Memory B cell (primary cell): ENCODE measurements around the gene DUSP7.
A peak's percentile ranks its signal among the peaks of the same experiment; 100 is the strongest.

ENCODE experiments used
- ATAC-seq: fragments of 150-1000 bp; cut with Tn5 transposase; 2 replicates; pipeline ENCODE4 v1.10.0; 2021; ENCODE audit warnings: low read depth, mild to moderate bottlenecking, moderate library complexity
- DNase-seq, 2 donors: peaks; one replicate each; pipeline ENCODE4 v3.0.0; 2022; ENCODE audit warnings: low spot score in 2 of 2
- H3K27ac Mint-ChIP-seq: one replicate; pipeline ENCODE4 v1.8.0; 2022; ENCODE audit warnings: mild to moderate bottlenecking, moderate library complexity, mixed read lengths
- H3K27me3 Mint-ChIP-seq: one replicate; pipeline ENCODE4 v1.8.0; 2022; ENCODE audit warnings: mixed read lengths
- H3K36me3 Mint-ChIP-seq: one replicate; pipeline ENCODE4 v1.8.0; 2022; ENCODE audit warnings: mild to moderate bottlenecking, mixed read lengths
- H3K4me1 Mint-ChIP-seq: one replicate; pipeline ENCODE4 v1.8.0; 2022; ENCODE audit warnings: mixed read lengths
- H3K4me3 Mint-ChIP-seq: one replicate; pipeline ENCODE4 v1.8.0; 2022; ENCODE audit warnings: mild to moderate bottlenecking, moderate library complexity, mixed read lengths
- H3K9me3 Mint-ChIP-seq: one replicate; pipeline ENCODE4 v1.8.0; 2022; ENCODE audit warnings: mixed read lengths

Gene DUSP7

DNA sequence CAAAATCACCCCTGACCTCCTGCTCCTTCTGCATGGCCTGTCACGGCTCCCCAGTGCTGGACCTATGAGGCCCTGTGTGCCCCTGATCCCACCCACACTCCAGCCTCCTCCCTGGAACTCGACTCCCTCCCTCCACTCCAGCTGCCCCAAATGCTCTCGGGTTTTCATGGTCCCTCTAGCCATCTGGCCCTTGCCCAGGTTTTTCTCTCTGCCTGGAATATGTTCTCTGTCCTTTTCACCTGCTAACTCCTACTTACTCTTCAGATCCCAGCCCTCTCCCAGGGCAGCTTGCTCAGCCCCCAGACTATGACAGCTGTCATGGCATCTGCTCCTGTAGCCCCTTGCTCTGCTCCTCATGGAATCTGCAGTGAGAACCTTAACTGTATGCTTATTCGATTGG, 30.3 kb downstream of the DUSP7 start:
- Mint-ChIP-seq H3K27ac (no peak overlapping the region), H3K27me3 (no peaks in the 10 kb centered on the region), H3K4me1 (peaks cover 15% of the 10 kb centered on the region), H3K4me3 (no peak overlapping the region), H3K9me3 (no peaks in the 10 kb centered on the region), H3K36me3 (no peaks in the 10 kb centered on the region)
- DNase-seq (no peak), ATAC-seq (no peak)

DNA sequence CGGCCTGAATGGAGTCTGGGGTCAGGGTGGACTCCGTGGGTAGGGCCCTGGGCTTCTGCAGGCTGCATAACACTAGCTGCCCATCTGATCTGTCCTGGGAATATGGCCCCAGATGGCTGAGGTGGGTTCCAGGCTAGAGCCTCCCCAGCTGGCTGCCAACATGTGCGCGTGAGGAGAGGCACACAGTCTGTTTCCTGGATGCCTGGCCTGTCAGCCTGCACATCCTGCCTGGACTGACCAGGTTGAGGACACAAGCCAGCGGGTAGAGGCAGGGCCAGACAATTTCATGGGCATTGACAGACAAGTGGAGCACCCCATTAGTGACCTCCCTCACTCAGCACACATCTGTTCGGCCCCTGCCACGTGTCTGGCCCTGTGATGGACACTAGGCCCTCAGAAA, 30.9 kb downstream of the DUSP7 start:
- ATAC-seq (no peak), DNase-seq (no peak)
- H3K27ac Mint-ChIP-seq = no peak overlapping the region
- peaks cover 15% of the 10 kb centered on the region for H3K4me1 Mint-ChIP-seq
- no peaks in the 10 kb centered on the region for H3K9me3 Mint-ChIP-seq
- H3K36me3 Mint-ChIP-seq = no peaks in the 10 kb centered on the region
- no peak overlapping the region for H3K4me3 Mint-ChIP-seq
- H3K27me3 Mint-ChIP-seq = no peaks in the 10 kb centered on the region

DNA sequence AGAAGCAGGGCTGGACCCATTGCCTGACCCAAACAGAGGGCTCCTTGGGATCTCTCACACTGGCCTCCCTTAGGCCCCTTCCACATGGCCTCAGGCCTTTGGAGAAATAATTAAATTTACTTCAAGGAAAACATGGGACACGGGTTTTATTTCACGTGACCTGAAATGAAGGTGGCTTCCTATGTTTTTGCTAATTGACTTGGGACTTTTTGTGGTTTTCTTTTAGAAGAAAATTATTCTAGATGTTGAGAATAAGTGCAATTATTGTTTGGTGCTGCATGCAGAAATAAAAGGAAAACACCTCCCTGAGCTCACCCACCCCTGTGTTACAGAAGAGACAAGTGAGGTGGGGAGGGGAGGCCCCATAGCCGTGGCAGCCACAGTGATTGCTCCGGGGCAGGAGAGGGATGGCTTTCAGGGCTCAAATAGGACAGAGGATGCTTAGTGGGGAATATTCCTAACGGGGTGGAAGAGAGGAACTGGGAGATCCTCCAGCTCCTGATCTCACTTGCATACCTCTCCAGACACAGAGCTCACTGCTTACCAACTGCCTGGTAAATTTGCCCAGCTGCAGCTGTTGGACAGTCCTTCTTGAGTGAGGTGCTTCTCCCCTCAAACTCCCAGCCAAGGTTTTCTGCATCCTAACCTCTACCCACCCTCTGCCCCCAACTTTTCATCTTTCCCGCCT, 31.5 kb downstream of the DUSP7 start:
- Mint-ChIP-seq H3K27ac (no peak overlapping the region), H3K4me3 (no peak overlapping the region), H3K4me1 (peaks cover 15% of the 10 kb centered on the region), H3K27me3 (no peaks in the 10 kb centered on the region), H3K9me3 (no peaks in the 10 kb centered on the region), H3K36me3 (no peaks in the 10 kb centered on the region)
- ATAC-seq = no peak
- no peak for DNase-seq

DNA sequence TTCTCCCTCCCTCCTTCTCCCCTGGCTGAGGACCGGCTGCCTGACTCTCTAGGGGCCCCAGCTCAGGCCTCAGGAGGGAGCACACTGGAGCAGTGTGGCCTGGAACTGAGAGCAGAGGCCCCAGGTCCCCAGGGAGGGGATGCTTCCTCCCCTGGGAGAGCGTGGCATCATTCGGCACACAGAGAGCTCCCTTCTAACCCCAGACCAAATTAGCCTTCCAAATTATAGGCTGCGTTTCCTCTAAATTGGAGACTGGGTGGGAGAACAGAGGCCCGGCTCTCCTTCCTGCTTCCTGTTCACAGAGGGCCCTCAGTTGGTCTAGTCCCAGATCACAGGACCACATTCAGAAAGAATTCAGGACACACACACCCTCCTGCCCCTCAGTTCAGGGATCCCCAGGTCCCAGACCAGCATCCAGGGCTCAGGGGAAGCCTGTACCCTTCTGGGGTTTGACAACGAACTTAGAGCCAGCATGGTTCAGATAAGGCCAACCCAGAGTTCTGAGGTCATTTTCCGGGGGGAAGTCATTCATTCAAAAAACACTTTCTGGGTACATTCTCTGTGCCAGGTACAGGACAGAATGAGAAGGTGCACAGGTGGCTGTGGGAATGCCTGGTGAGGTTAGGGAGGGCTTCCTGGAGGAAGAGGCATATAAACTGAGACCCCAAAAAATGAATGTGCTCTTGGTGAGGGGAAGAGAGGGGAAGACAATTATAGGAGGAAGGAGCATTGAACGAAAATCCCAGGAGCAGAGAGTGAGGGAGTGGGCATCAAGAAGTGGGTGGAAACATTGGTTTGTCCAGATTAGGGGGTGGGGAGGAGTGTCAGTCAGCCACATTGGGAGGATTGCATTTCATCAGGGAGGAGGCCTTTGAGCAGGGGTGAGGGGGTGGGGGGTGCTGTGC, 32.3 kb downstream of the DUSP7 start:
- H3K27ac Mint-ChIP-seq = no peak overlapping the region
- peak; percentile 88 for ATAC-seq

DNA sequence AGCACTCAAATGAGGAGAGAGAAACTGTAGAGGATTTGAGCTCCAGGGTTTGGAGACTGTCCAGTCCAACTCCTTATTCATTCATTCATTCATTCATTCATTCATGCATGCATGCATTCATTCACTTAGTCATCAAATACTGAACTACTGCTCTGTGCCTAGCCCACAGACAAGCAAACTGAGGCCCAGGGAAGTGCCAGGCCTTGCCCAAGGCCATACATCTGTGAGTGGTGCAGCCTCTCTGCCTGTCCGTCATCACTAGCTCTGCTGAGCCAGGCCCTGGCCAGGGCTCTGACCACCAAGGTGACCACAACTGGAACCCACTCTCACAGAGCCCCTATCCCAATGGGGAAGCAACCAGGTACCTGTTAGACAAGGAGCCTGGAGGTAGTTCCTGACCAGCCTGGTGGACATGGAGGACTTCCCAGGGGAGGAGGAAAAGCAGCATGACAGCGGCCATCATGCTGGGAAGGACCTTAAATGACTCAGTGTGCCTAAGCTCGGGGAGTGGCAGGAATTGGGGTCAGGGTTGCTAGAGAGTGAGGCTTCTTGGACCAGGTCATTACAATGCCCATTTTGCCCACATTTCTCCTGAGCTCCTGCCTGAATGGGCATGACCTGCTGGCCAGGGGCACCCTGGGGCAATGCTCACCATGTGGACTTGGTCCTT, 33.1 kb downstream of the DUSP7 start:
- Mint-ChIP-seq H3K36me3 (no peaks in the 10 kb centered on the region), H3K4me1 (peaks cover 15% of the 10 kb centered on the region), H3K9me3 (no peaks in the 10 kb centered on the region), H3K4me3 (no peak overlapping the region), H3K27ac (no peak overlapping the region), H3K27me3 (no peaks in the 10 kb centered on the region)
- no peak for ATAC-seq
- DNase-seq = no peak

More for the DNA sequence above, 32.3 kb downstream of the DUSP7 start:
- no peaks in the 10 kb centered on the region for H3K36me3 Mint-ChIP-seq
- peak in 1 of 2 donors; percentile 38 for DNase-seq
- peaks cover 15% of the 10 kb centered on the region for H3K4me1 Mint-ChIP-seq
- no peaks in the 10 kb centered on the region for H3K27me3 Mint-ChIP-seq
- no peaks in the 10 kb centered on the region for H3K9me3 Mint-ChIP-seq
- peak overlapping the region; percentile 24 for H3K4me3 Mint-ChIP-seq

DNA sequence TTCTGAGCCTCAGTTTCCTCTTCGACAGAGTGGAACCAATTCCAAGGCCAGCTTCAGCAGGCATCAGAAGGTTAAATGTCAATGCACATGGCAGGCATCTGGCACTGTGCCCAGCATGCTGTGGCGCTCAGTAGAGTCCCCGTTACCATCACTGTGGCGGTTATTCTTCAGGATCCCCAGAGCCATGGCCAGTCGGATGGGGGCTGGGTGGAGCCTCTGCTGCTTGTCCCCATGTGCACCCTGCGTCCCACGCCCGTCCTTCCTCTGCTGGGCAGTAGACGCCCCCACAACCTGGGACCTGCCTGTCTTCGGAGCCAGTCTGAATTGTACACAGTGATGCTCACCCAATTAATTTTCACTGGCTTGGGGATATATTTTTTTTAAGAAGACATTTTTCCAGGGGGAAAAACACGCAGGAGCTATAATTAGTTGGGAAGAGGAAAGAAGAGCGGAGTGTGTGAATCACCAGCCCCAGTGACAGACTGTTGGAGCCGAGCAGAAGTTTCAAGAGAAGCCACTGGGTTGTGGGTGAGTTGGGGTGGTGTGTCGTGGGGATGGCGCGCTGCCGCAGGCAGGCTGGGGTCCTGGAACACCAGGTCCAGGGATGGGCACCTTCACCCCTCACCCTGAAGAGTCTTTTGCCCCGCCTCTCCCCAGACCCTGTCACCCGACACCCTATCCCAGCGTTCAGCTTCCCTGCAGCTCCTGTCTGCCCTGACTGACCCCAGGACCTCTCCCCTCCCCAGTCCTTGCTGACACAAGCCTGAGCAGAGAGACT, 33.9 kb downstream of the DUSP7 start:
- no peaks in the 10 kb centered on the region for H3K36me3 Mint-ChIP-seq
- H3K27ac Mint-ChIP-seq = no peak overlapping the region
- peaks cover 15% of the 10 kb centered on the region for H3K4me1 Mint-ChIP-seq
- no peak overlapping the region for H3K4me3 Mint-ChIP-seq
- DNase-seq (no peak), ATAC-seq (no peak)
- no peaks in the 10 kb centered on the region for H3K27me3 Mint-ChIP-seq
- H3K9me3 Mint-ChIP-seq = no peaks in the 10 kb centered on the region

DNA sequence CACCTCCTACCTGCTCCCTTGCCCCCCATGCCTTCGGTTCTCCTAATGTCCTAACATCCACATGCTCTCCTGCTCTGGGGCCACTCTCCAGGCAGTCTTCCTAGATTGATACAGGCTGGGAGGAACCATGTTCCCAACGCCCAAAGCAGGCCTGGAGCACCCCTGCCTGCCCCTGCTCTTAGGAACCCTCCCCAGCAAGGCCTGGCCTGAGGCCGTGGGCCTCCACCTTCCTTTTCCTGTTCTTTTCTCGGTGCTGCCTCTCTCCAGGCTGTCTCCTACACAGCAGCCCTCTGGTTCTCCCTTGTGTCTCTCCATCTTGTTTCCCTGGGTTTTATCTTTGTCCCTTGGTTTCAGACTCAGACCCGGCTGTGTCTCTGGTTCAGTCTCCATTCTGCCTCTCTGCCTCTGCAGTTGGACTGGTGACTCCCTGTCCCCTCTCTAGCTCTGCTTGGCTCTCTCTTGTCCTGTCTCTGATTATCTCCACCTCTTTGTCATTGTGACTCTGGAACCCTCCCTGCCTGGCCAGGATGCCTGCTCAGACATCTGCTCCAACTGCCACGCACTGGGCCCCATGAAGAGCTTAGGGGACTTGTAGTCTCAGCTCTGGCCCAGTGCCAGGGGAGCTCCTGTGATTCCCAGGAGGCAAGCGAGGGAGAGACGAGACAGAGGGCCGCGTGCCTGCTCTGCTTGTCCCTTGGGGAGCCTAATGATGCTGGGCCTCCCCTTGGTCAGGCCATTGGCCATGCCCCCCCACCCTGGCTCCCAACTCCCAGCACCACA, 34.7 kb downstream of the DUSP7 start:
- no peaks in the 10 kb centered on the region for H3K27me3 Mint-ChIP-seq
- no peak overlapping the region for H3K27ac Mint-ChIP-seq
- H3K4me1 Mint-ChIP-seq = peaks cover 15% of the 10 kb centered on the region
- no peaks in the 10 kb centered on the region for H3K36me3 Mint-ChIP-seq
- DNase-seq (no peak), ATAC-seq (no peak)
- no peaks in the 10 kb centered on the region for H3K9me3 Mint-ChIP-seq
- H3K4me3 Mint-ChIP-seq = no peak overlapping the region

DNA sequence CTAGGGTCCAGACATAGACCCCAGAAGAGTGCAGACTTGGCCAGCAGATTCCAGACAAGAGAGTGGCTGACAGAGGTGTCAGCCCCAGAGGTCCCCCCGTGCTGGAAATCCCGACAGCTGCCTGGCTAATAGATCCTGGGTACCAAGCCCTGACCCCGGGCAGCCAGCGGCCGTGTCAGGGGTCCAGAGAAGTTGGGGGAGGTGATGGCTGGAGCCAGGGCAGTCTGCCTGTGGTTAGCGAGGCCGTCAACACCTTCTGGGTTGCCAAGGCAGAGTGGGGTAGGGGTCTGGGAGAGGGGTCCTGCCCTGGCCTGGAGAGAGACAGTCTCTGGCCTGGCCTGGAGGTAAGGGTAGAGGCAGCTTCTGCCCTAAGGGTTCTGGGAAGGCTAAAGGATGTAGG, 35.6 kb downstream of the DUSP7 start:
- ATAC-seq (no peak), DNase-seq (no peak)
- Mint-ChIP-seq H3K4me1 (peaks cover 15% of the 10 kb centered on the region), H3K27ac (no peak overlapping the region), H3K36me3 (no peaks in the 10 kb centered on the region), H3K27me3 (no peaks in the 10 kb centered on the region), H3K4me3 (no peak overlapping the region), H3K9me3 (no peaks in the 10 kb centered on the region)

DNA sequence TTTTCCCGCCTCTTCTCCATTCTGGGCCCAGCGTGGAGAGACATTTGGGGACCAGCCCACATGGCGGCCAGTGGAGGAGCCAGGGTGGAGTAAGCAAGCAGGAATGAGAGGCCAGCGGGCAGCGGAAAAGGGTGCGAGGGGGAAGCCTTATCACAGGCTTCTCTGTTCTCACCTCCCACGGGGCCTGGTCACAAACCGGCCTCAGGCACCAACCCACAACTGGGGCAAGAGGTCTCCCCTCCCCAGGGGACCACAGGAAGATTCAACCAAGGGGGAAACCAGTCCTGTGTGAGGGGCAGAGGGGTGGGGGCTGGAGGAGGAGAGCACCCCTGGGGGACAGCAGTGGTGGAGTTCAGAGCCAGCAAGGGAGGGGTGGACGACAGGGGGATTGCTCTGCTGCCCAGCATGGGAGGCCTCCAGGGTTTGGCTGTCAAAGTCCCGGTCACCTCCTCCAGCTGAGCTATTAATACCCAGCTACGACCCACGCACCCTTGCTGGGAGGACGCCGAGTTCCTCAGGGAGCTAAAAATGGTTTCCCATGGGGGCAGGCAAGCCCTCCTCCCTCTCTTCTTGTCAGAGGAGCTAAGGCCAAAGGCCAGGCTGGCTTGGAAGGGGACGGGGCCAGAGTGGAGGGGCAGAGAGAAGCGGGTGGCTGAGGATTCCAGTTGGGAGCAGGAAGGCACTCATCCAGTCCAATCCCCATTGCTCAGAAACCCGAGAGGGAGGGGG, 36.9 kb downstream of the DUSP7 start:
- no peak for DNase-seq
- H3K4me3 Mint-ChIP-seq = no peak overlapping the region
- no peaks in the 10 kb centered on the region for H3K27me3 Mint-ChIP-seq
- no peaks in the 10 kb centered on the region for H3K36me3 Mint-ChIP-seq
- ATAC-seq = no peak
- peaks cover 15% of the 10 kb centered on the region for H3K4me1 Mint-ChIP-seq
- H3K9me3 Mint-ChIP-seq = no peaks in the 10 kb centered on the region
- H3K27ac Mint-ChIP-seq = no peak overlapping the region

DNA sequence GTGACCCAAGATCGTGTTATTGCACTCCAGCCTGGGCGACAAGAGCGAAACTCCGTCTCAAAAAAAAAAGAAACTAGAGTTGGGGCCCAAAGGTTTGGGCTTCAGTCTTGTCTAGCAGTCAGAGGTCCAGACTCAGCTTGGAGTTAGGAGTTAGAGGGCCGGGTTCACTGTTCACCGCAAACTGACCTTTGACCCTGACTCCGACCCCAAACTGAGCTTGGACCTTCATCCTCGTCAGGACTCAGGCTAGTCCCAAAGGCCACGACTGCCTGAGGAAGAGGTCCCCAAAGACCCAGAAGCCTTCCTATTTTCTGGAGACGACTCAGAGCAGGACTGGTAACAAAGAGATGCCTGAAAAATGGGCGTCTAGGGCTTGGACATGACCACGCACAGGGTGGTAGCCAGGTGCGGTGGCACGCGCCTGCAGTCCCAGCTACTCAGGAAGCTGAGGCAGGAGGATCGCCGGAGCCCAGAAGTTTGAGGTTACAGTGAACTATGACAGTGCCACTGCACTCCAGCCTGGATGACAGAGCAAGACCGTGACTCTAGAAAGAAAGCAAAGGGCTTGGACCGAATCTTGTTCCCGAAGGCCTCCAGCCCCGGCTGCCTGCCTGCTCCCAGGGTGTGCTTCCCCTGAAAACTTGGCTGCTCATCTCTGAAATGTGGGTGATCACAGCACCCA, 37.9 kb downstream of the DUSP7 start:
- H3K4me3 Mint-ChIP-seq = no peak overlapping the region
- peaks cover 7% of the 10 kb centered on the region for H3K4me1 Mint-ChIP-seq
- H3K9me3 Mint-ChIP-seq = no peaks in the 10 kb centered on the region

DNA sequence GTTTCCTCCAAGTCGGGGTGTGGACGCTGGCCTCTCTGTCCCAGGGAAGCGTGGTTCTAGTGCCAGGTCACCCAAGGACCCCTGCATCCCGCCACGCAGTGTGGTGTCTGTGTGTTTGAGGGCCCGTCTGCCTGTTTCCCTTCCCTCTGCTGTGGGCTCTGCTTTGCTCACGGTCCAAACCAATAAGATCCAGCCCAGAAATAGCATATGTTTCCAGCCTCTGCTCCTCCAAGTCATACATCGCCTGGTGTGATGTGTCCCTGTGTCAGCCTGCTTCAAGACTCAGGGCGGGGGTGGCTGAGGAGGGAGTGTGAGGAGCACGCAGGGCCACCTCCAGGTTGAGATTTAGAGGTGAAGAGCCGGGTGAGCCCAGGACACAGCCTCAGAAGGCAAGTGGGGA, 38.8 kb downstream of the DUSP7 start:
- ATAC-seq = no peak
- peaks cover 3% of the 10 kb centered on the region for H3K4me1 Mint-ChIP-seq
- no peak overlapping the region for H3K27ac Mint-ChIP-seq
- no peak overlapping the region for H3K4me3 Mint-ChIP-seq
- DNase-seq = no peak
- H3K36me3 Mint-ChIP-seq = no peaks in the 10 kb centered on the region
- no peaks in the 10 kb centered on the region for H3K27me3 Mint-ChIP-seq
- no peaks in the 10 kb centered on the region for H3K9me3 Mint-ChIP-seq

More for the DNA sequence above, 37.9 kb downstream of the DUSP7 start:
- Mint-ChIP-seq H3K36me3 (no peaks in the 10 kb centered on the region), H3K27me3 (no peaks in the 10 kb centered on the region), H3K27ac (no peak overlapping the region)
- no peak for DNase-seq
- ATAC-seq = no peak

DNA sequence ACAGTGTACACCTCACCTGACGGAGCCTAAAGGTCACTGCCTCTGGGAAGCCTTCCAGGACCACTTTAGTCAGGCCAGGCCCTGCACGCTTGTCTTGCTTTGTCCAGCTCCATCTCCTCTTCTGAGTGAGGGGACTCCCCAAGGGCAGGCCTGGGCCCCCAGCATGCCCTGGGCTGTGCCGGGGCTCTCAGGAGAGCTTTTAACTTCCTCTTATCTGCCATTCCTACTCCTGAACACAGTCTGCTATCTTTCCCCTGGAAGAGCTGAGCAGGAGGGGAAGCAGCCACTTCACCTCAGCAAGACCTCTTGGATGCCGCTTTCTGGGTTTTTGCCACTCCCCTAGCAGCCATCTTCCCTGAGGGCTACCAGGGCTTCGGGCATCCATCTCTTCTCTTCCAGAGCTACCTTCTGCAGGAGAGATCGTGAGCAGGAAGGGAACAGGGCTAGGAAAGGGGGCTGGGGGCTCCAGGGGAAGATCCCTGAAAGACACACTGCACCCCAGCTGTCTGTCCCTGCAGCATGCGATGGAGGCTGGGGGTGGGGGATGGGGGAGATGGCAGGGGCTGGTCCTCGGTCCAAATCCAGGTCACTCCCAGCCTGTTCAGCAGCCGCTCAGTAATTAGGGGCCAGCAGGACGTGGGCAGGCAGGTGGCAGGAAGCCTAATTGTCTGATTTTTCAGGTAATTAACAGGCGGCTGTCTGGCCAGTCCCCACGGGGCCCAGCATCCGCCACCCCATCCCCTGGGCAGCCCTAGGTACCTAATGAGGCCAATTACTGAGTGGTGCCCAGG, 40.7 kb downstream of the DUSP7 start:
- no peaks in the 10 kb centered on the region for H3K4me1 Mint-ChIP-seq
- DNase-seq (no peak), ATAC-seq (no peak)
- H3K4me3 Mint-ChIP-seq = no peak overlapping the region
- H3K27me3 Mint-ChIP-seq = peaks cover 2% of the 10 kb centered on the region
- H3K27ac Mint-ChIP-seq = no peak overlapping the region
- no peaks in the 10 kb centered on the region for H3K36me3 Mint-ChIP-seq
- no peaks in the 10 kb centered on the region for H3K9me3 Mint-ChIP-seq
